Measurements from ENCODE around the gene PI3.

Gene PI3

GRCh38 chr20:45164906-45165305 lies 9.8 kb upstream of the PI3 start:
- Mint-ChIP-seq H3K36me3 (peaks cover 9% of the 10 kb centered on the region), H3K4me1 (no peaks in the 10 kb centered on the region), H3K9me3 (peaks cover 39% of the 10 kb centered on the region), H3K27me3 (peaks cover 38% of the 10 kb centered on the region), H3K4me3 (no peak overlapping the region), H3K27ac (no peak overlapping the region)

GRCh38 chr20:45173522-45173921 lies 1.2 kb upstream of the PI3 start:
- H3K27me3 Mint-ChIP-seq = peaks cover 7% of the 10 kb centered on the region
- no peaks in the 10 kb centered on the region for H3K4me1 Mint-ChIP-seq
- no peaks in the 10 kb centered on the region for H3K9me3 Mint-ChIP-seq
- no peak overlapping the region for H3K27ac Mint-ChIP-seq
- H3K4me3 Mint-ChIP-seq = no peak overlapping the region
- no peaks in the 10 kb centered on the region for H3K36me3 Mint-ChIP-seq

- no peak overlapping the region for H3K4me3 Mint-ChIP-seq
- H3K36me3 Mint-ChIP-seq = no peaks in the 10 kb centered on the region
- no peaks in the 10 kb centered on the region for H3K27me3 Mint-ChIP-seq
- no peaks in the 10 kb centered on the region for H3K9me3 Mint-ChIP-seq
- H3K4me1 Mint-ChIP-seq = peaks cover 3% of the 10 kb centered on the region
- H3K27ac Mint-ChIP-seq = no peak overlapping the region
These were observed 2.0 kb downstream of the PI3 start for GRCh38 chr20:45176526-45177267.

GRCh38 chr20:45179166-45179565 lies 4.5 kb downstream of the PI3 start:
- peaks cover 3% of the 10 kb centered on the region for H3K4me1 Mint-ChIP-seq
- H3K4me3 Mint-ChIP-seq = no peak overlapping the region
- H3K36me3 Mint-ChIP-seq = no peaks in the 10 kb centered on the region
- no peak overlapping the region for H3K27ac Mint-ChIP-seq
- no peaks in the 10 kb centered on the region for H3K9me3 Mint-ChIP-seq
- H3K27me3 Mint-ChIP-seq = peaks cover 1% of the 10 kb centered on the region

GRCh38 chr20:45181639-45182038 lies 6.9 kb downstream of the PI3 start:
- no peaks in the 10 kb centered on the region for H3K36me3 Mint-ChIP-seq
- H3K27ac Mint-ChIP-seq = no peak overlapping the region
- no peaks in the 10 kb centered on the region for H3K9me3 Mint-ChIP-seq
- H3K4me1 Mint-ChIP-seq = peaks cover 3% of the 10 kb centered on the region
- H3K4me3 Mint-ChIP-seq = no peak overlapping the region
- H3K27me3 Mint-ChIP-seq = peaks cover 1% of the 10 kb centered on the region

GRCh38 chr20:45183084-45183483 lies 8.4 kb downstream of the PI3 start:
- H3K4me3 Mint-ChIP-seq = no peak overlapping the region
- H3K36me3 Mint-ChIP-seq = no peaks in the 10 kb centered on the region
- H3K4me1 Mint-ChIP-seq = peaks cover 3% of the 10 kb centered on the region
- H3K27ac Mint-ChIP-seq = no peak overlapping the region
- peaks cover 1% of the 10 kb centered on the region for H3K27me3 Mint-ChIP-seq
- no peaks in the 10 kb centered on the region for H3K9me3 Mint-ChIP-seq

- no peaks in the 10 kb centered on the region for H3K36me3 Mint-ChIP-seq
- H3K4me3 Mint-ChIP-seq = no peak overlapping the region
- H3K4me1 Mint-ChIP-seq = no peaks in the 10 kb centered on the region
- no peaks in the 10 kb centered on the region for H3K9me3 Mint-ChIP-seq
- H3K27me3 Mint-ChIP-seq = no peaks in the 10 kb centered on the region
- H3K27ac Mint-ChIP-seq = no peak overlapping the region
These were observed 13.0 kb downstream of the PI3 start for GRCh38 chr20:45187693-45188092.

GRCh38 chr20:45189067-45189609 lies 14.4 kb downstream of the PI3 start:
- Mint-ChIP-seq H3K27ac (no peak overlapping the region), H3K36me3 (no peaks in the 10 kb centered on the region), H3K27me3 (no peaks in the 10 kb centered on the region), H3K4me3 (no peak overlapping the region), H3K9me3 (no peaks in the 10 kb centered on the region), H3K4me1 (no peaks in the 10 kb centered on the region)

GRCh38 chr20:45189861-45190260 lies 15.2 kb downstream of the PI3 start:
- Mint-ChIP-seq H3K36me3 (no peaks in the 10 kb centered on the region), H3K27ac (no peak overlapping the region)

GRCh38 chr20:45191926-45192325 lies 17.2 kb downstream of the PI3 start:
- no peaks in the 10 kb centered on the region for H3K4me1 Mint-ChIP-seq
- H3K9me3 Mint-ChIP-seq = no peaks in the 10 kb centered on the region
- H3K27me3 Mint-ChIP-seq = no peaks in the 10 kb centered on the region
- no peak overlapping the region for H3K4me3 Mint-ChIP-seq
- H3K27ac Mint-ChIP-seq = no peak overlapping the region
- H3K36me3 Mint-ChIP-seq = no peaks in the 10 kb centered on the region

More at GRCh38 chr20:45189861-45190260, 15.2 kb downstream of the PI3 start:
- Mint-ChIP-seq H3K4me1 (no peaks in the 10 kb centered on the region), H3K9me3 (no peaks in the 10 kb centered on the region), H3K27me3 (no peaks in the 10 kb centered on the region), H3K4me3 (no peak overlapping the region)

- Mint-ChIP-seq H3K4me1 (no peaks in the 10 kb centered on the region), H3K36me3 (no peaks in the 10 kb centered on the region), H3K27me3 (peaks cover 4% of the 10 kb centered on the region), H3K9me3 (no peaks in the 10 kb centered on the region), H3K27ac (no peak overlapping the region), H3K4me3 (no peak overlapping the region)
These were observed 18.6 kb downstream of the PI3 start for GRCh38 chr20:45193331-45193730.

- Mint-ChIP-seq H3K27ac (no peak within 1 kb of the TSS), H3K4me3 (no peak within 1 kb of the TSS), H3K27me3 (peaks cover 23% of the 10 kb centered on the region)
These were observed 32.0 kb downstream of the PI3 start, which contains the start of gene SEMG1 for GRCh38 chr20:45206725-45207124. Gene SEMG1, plus strand, starts transcription at chr20:45207033. Its CDS starts 21 bp downstream, at chr20:45207054.

GRCh38 chr20:45209924-45210323 lies 35.2 kb downstream of the PI3 start:
- H3K4me3 Mint-ChIP-seq = no peak overlapping the region
- H3K36me3 Mint-ChIP-seq = no peaks in the 10 kb centered on the region
- H3K27ac Mint-ChIP-seq = no peak overlapping the region
- peaks cover 26% of the 10 kb centered on the region for H3K27me3 Mint-ChIP-seq
- H3K4me1 Mint-ChIP-seq = no peaks in the 10 kb centered on the region
- H3K9me3 Mint-ChIP-seq = no peaks in the 10 kb centered on the region

More at GRCh38 chr20:45206725-45207124, 32.0 kb downstream of the PI3 start, which contains the start of gene SEMG1:
- Mint-ChIP-seq H3K4me1 (no peaks in the 10 kb centered on the region), H3K9me3 (peaks cover 13% of the 10 kb centered on the region), H3K36me3 (no peaks in the 10 kb centered on the region)

- H3K27ac Mint-ChIP-seq = peak overlapping the region; percentile 4
- no peaks in the 10 kb centered on the region for H3K36me3 Mint-ChIP-seq
- peaks cover 20% of the 10 kb centered on the region for H3K27me3 Mint-ChIP-seq
- no peaks in the 10 kb centered on the region for H3K4me1 Mint-ChIP-seq
- H3K4me3 Mint-ChIP-seq = no peak overlapping the region
- H3K9me3 Mint-ChIP-seq = no peaks in the 10 kb centered on the region
These were observed 37.1 kb downstream of the PI3 start for GRCh38 chr20:45211569-45212474.

GRCh38 chr20:45212836-45213235 lies 38.1 kb downstream of the PI3 start:
- Mint-ChIP-seq H3K36me3 (no peaks in the 10 kb centered on the region), H3K27me3 (peaks cover 22% of the 10 kb centered on the region), H3K9me3 (no peaks in the 10 kb centered on the region), H3K4me1 (no peaks in the 10 kb centered on the region), H3K4me3 (no peak overlapping the region), H3K27ac (no peak overlapping the region)

GRCh38 chr20:45218124-45218523 lies 43.4 kb downstream of the PI3 start:
- Mint-ChIP-seq H3K36me3 (no peaks in the 10 kb centered on the region), H3K4me3 (no peak overlapping the region), H3K27ac (no peak overlapping the region), H3K27me3 (peaks cover 44% of the 10 kb centered on the region), H3K4me1 (no peaks in the 10 kb centered on the region), H3K9me3 (no peaks in the 10 kb centered on the region)
